Activated naive CD4-positive, alpha-beta T cell treated with anti-CD3 and anti-CD28 coated beads, Interleukin-2, amount 50 U/mL, for 24 hours (primary cell): Measurements from ENCODE around the gene BRIP1.

Source experiments
- H3K27ac Mint-ChIP-seq: one replicate; pipeline ENCODE4 v1.8.0; 2021; ENCODE audit warnings: mild to moderate bottlenecking, mixed read lengths
- H3K27me3 Mint-ChIP-seq: one replicate; pipeline ENCODE4 v1.8.0; 2021; ENCODE audit warnings: mixed read lengths
- H3K36me3 Mint-ChIP-seq: one replicate; pipeline ENCODE4 v1.8.0; 2021; ENCODE audit warnings: mixed read lengths
- H3K4me1 Mint-ChIP-seq: one replicate; pipeline ENCODE4 v1.8.0; 2021; ENCODE audit warnings: mixed read lengths
- H3K4me3 Mint-ChIP-seq: one replicate; pipeline ENCODE4 v1.8.0; 2021; ENCODE audit warnings: mild to moderate bottlenecking, mixed read lengths
- H3K9me3 Mint-ChIP-seq: one replicate; pipeline ENCODE4 v1.8.0; 2021; ENCODE audit warnings: mixed read lengths

The BRIP1 gene

DNA sequence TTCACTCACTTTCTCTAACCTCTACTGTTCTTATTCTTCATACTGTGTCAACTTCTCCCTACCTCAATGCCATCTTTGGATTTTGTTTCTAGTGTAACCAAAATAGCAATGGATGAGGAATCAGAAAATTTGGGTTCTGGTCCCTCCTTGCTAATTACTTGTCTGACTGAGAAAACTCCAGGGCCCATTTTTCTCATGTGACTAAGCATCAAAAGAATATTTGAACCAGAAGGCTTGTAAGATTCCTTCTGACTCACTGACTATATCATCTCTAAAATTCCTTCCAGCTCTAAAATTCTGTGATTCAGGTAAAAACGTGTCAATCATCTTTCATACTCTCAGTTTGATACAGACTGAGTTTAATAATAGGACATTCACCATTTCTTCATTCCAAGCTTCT, 57.9 kb downstream of the BRIP1 start:
- no peaks in the 10 kb centered on the region for H3K27me3 Mint-ChIP-seq
- H3K36me3 Mint-ChIP-seq = peaks cover 2% of the 10 kb centered on the region
- H3K4me3 Mint-ChIP-seq = no peak overlapping the region
- H3K4me1 Mint-ChIP-seq = no peaks in the 10 kb centered on the region
- H3K9me3 Mint-ChIP-seq = no peaks in the 10 kb centered on the region
- no peak overlapping the region for H3K27ac Mint-ChIP-seq

GRCh38 chr17:61803796-61804195, 59.5 kb downstream of the BRIP1 start:
- H3K27ac Mint-ChIP-seq = no peak overlapping the region

DNA sequence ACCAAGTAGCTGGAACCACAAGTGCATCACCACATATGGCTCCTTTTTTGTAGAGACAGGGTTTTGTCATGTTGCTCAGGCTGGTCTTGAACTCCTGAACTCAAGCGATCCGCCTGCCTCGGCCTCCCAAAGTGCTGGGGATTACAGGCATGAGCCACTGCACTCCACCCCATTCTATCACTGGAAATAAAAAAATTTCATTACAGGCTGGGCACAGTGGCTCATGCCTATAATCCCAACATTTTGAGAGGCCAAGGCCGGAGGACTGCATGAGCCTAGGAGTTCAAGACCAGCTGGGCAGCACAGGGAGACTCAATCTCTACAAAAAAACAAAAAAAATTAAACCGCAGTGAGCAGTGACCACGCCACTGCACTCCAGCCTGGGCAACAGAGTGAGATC, 60.1 kb downstream of the BRIP1 start:
- H3K9me3 Mint-ChIP-seq = no peaks in the 10 kb centered on the region

More at GRCh38 chr17:61803796-61804195, 59.5 kb downstream of the BRIP1 start:
- Mint-ChIP-seq H3K36me3 (peaks cover 2% of the 10 kb centered on the region), H3K4me1 (no peaks in the 10 kb centered on the region), H3K4me3 (no peak overlapping the region), H3K27me3 (no peaks in the 10 kb centered on the region), H3K9me3 (no peaks in the 10 kb centered on the region)

GRCh38 chr17:61799812-61800484, 63.4 kb downstream of the BRIP1 start:
- no peaks in the 10 kb centered on the region for H3K9me3 Mint-ChIP-seq
- H3K27me3 Mint-ChIP-seq = no peaks in the 10 kb centered on the region
- H3K4me1 Mint-ChIP-seq = no peaks in the 10 kb centered on the region
- H3K4me3 Mint-ChIP-seq = no peak overlapping the region
- H3K27ac Mint-ChIP-seq = no peak overlapping the region
- peaks cover 11% of the 10 kb centered on the region for H3K36me3 Mint-ChIP-seq

More for the DNA sequence above, 60.1 kb downstream of the BRIP1 start:
- Mint-ChIP-seq H3K27me3 (no peaks in the 10 kb centered on the region), H3K4me3 (no peak overlapping the region), H3K4me1 (no peaks in the 10 kb centered on the region), H3K27ac (no peak overlapping the region), H3K36me3 (no peaks in the 10 kb centered on the region)

DNA sequence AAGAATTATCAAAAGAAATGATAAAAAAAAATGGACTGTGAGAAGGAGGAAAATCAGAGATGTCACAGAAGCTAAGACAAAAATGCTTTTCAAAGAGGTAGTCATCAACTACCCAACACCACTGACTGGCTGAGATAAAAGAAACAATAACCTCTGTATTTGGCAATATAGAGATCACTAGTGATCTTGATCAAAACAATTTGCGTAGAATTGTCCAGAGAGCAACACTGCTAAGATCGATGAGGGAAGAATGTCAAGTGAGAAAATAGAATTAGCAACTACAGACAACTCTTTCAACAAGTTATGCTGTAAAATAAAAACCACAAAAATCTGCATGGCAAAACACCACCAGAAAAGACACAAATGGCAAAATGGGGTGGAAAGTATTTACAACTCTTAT, 66.0 kb downstream of the BRIP1 start:
- no peak overlapping the region for H3K27ac Mint-ChIP-seq
- no peaks in the 10 kb centered on the region for H3K9me3 Mint-ChIP-seq
- H3K36me3 Mint-ChIP-seq = peaks cover 15% of the 10 kb centered on the region
- H3K27me3 Mint-ChIP-seq = no peaks in the 10 kb centered on the region
- H3K4me1 Mint-ChIP-seq = no peaks in the 10 kb centered on the region
- no peak overlapping the region for H3K4me3 Mint-ChIP-seq

GRCh38 chr17:61795546-61795945, 67.8 kb downstream of the BRIP1 start:
- no peaks in the 10 kb centered on the region for H3K27me3 Mint-ChIP-seq
- no peak overlapping the region for H3K4me3 Mint-ChIP-seq
- no peaks in the 10 kb centered on the region for H3K9me3 Mint-ChIP-seq
- peaks cover 15% of the 10 kb centered on the region for H3K36me3 Mint-ChIP-seq
- no peak overlapping the region for H3K27ac Mint-ChIP-seq
- no peaks in the 10 kb centered on the region for H3K4me1 Mint-ChIP-seq

GRCh38 chr17:61794792-61795191, 68.5 kb downstream of the BRIP1 start:
- Mint-ChIP-seq H3K9me3 (no peaks in the 10 kb centered on the region), H3K27ac (no peak overlapping the region), H3K36me3 (peaks cover 15% of the 10 kb centered on the region), H3K27me3 (no peaks in the 10 kb centered on the region), H3K4me3 (no peak overlapping the region), H3K4me1 (no peaks in the 10 kb centered on the region)

- Mint-ChIP-seq H3K27me3 (no peaks in the 10 kb centered on the region), H3K36me3 (peaks cover 15% of the 10 kb centered on the region), H3K4me3 (no peak overlapping the region), H3K4me1 (no peaks in the 10 kb centered on the region), H3K27ac (no peak overlapping the region), H3K9me3 (no peaks in the 10 kb centered on the region)
Measured at GRCh38 chr17:61794242-61794641, 69.1 kb downstream of the BRIP1 start.

GRCh38 chr17:61793565-61793964, 69.8 kb downstream of the BRIP1 start:
- Mint-ChIP-seq H3K36me3 (peaks cover 15% of the 10 kb centered on the region), H3K27ac (no peak overlapping the region), H3K4me3 (no peak overlapping the region), H3K4me1 (no peaks in the 10 kb centered on the region), H3K27me3 (no peaks in the 10 kb centered on the region), H3K9me3 (no peaks in the 10 kb centered on the region)

- H3K4me1 Mint-ChIP-seq = no peaks in the 10 kb centered on the region
- no peaks in the 10 kb centered on the region for H3K9me3 Mint-ChIP-seq
- no peak overlapping the region for H3K4me3 Mint-ChIP-seq
- H3K27ac Mint-ChIP-seq = no peak overlapping the region
- H3K27me3 Mint-ChIP-seq = no peaks in the 10 kb centered on the region
- peaks cover 4% of the 10 kb centered on the region for H3K36me3 Mint-ChIP-seq
Measured at GRCh38 chr17:61789872-61790271, 73.5 kb downstream of the BRIP1 start.

GRCh38 chr17:61786088-61786487, 77.2 kb downstream of the BRIP1 start:
- no peak overlapping the region for H3K4me3 Mint-ChIP-seq
- H3K36me3 Mint-ChIP-seq = no peaks in the 10 kb centered on the region
- no peaks in the 10 kb centered on the region for H3K4me1 Mint-ChIP-seq
- H3K27ac Mint-ChIP-seq = no peak overlapping the region
- no peaks in the 10 kb centered on the region for H3K27me3 Mint-ChIP-seq
- H3K9me3 Mint-ChIP-seq = no peaks in the 10 kb centered on the region

- no peaks in the 10 kb centered on the region for H3K27me3 Mint-ChIP-seq
- H3K9me3 Mint-ChIP-seq = no peaks in the 10 kb centered on the region
- H3K36me3 Mint-ChIP-seq = no peaks in the 10 kb centered on the region
- no peak overlapping the region for H3K4me3 Mint-ChIP-seq
- no peaks in the 10 kb centered on the region for H3K4me1 Mint-ChIP-seq
- no peak overlapping the region for H3K27ac Mint-ChIP-seq
Measured at GRCh38 chr17:61784510-61784909, 78.8 kb downstream of the BRIP1 start.

DNA sequence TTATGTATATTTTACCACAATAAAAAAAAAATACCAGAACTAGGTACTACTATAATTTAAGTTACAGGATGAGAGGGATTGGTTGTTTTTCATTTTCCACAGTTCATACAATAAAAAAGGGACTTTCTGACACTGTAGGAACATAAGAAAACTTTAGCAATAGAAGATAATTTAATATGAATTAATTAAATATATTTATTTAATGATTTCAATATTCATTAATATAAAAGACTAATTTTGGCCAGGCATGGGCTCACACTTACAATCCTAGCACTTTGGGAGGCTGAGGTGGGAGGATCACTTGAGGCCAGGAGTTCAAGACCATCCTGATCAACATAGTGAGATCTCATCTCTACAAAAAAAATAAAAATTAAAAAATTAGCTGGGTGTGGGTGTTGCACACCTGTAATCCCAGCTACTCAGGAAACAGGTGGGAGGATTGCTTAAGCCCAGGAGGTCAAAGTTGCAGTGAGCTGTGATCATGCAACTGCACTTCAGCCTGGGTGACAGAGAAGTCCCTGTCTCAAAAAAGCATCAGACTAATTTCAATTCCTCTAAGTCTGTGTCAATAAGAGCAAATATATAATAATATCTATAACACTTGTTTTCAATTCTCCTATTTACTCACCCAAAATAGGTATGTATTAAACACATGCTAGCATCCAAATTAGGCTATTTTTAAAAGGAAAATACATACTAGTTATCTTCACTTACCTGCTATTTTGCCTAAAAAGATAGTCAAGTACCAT, 79.6 kb downstream of the BRIP1 start:
- Mint-ChIP-seq H3K9me3 (no peaks in the 10 kb centered on the region), H3K4me3 (no peak overlapping the region), H3K36me3 (no peaks in the 10 kb centered on the region), H3K27me3 (no peaks in the 10 kb centered on the region), H3K4me1 (no peaks in the 10 kb centered on the region), H3K27ac (no peak overlapping the region)

GRCh38 chr17:61783120-61783519, 80.2 kb downstream of the BRIP1 start:
- Mint-ChIP-seq H3K9me3 (no peaks in the 10 kb centered on the region), H3K4me3 (no peak overlapping the region), H3K27me3 (no peaks in the 10 kb centered on the region), H3K4me1 (no peaks in the 10 kb centered on the region), H3K27ac (no peak overlapping the region), H3K36me3 (no peaks in the 10 kb centered on the region)

DNA sequence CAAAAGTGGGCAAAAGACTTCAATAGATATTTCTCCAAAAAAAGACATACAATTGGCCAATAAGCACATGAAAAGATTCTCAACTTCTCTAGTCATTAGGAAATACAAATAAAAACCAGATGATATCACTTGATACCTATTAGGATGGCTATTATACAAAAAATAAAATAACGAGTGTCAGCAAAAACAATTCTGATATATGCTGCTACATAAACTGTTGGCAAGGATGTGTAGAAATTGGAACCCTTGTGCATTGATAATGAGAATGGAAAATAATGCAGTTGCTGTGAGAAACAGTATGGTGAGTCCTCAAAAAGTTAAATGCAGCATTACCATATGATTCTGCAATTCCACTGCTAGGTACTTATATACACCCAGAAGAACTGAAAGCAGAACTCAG, 80.6 kb downstream of the BRIP1 start:
- Mint-ChIP-seq H3K27me3 (no peaks in the 10 kb centered on the region), H3K36me3 (no peaks in the 10 kb centered on the region), H3K27ac (no peak overlapping the region), H3K9me3 (no peaks in the 10 kb centered on the region), H3K4me1 (no peaks in the 10 kb centered on the region), H3K4me3 (no peak overlapping the region)

DNA sequence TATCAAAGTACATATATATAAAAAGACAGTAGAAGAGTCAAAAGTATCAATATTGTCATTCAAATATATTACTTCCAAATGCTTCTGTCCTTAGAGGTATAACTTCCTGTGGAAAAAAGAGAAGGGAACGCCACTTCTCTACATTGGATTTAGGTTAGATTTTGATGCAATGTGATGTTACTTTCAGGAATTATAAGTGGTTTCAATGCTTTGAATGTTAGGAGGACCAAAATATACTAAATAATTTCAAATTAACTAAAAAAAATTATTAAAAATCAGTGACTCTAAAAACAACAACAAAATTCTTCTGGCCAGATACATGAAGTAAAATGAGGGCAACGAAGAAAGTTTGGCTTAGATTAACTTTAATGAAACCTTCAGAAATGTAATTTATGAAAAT, 88.0 kb downstream of the BRIP1 start:
- Mint-ChIP-seq H3K4me1 (no peaks in the 10 kb centered on the region), H3K36me3 (peaks cover 14% of the 10 kb centered on the region), H3K9me3 (peaks cover 6% of the 10 kb centered on the region), H3K27me3 (no peaks in the 10 kb centered on the region), H3K27ac (no peak overlapping the region), H3K4me3 (no peak overlapping the region)
